ENCODE measurements around the gene GNL1. TPM values are rescaled to one million over a fixed set of nuclear protein-coding genes. Genes with fewer than 3 reads are reported as not detected.

Gene GNL1
- total and polyA plus RNA-seq, 9 of the 15 experiments (the other 6 are each of a cell fraction or from before 2014, with no cell fraction given): 0.73 to 112 (median 58.0) TPM

- TF ChIP-seq ZNF318 (IDR thresholded peaks at IDR 0.05; ENCODE audit: borderline replicate concordance in 1 of 2, low read depth in 1 of 2): peak in 1 of 2 experiments; percentile 84; a peak in 2 of 4 replicates
- peak in 1 of 2 experiments; percentile 87; a peak in 1 of 4 replicates for TF ChIP-seq KDM4B (IDR thresholded peaks at IDR 0.05; ENCODE audit: borderline replicate concordance in 2 of 2, low read depth in 1 of 2)
- no peak for TF ChIP-seq ETV6 (IDR thresholded peaks at IDR 0.05; ENCODE audit: borderline replicate concordance in 1 of 2, low read depth in 2 of 2, low read length in 1 of 2)
- 0 out of 2 replicates have a peak, but pooled peaks have one; percentile 40 for TF ChIP-seq ETV6 (CRISPR knock-in tag; IDR thresholded peaks at IDR 0.05; ENCODE audit: borderline replicate concordance)
- no peak for TF ChIP-seq HMBOX1 (IDR thresholded peaks at IDR 0.05)
- no peak; the same call in 1 of the 2 replicates for TF ChIP-seq RFX5 (IDR thresholded peaks at IDR 0.05; ENCODE audit: low read depth, low read length)
These were observed 14.9 kb upstream of the GNL1 start, which contains the start of gene ABCF1 (continued) for GRCh38 chr6:30571075-30571761.

Measured in K562 (cell line).